Smooth muscle cell (in vitro differentiated cells): ENCODE results near the gene ZNF764. TPM values are rescaled to one million over a fixed set of nuclear protein-coding genes. Genes with fewer than 3 reads are reported as not detected.

ENCODE experiments used
- DNase-seq: peaks from one replicate; lab custom pipeline; 2025; ENCODE audit not compliant: unreplicated experiment; lab: John Stamatoyannopoulos, UW
- H2AFZ ChIP-seq: fragments of 200-600 bp; sonication (generic); 2 replicates; pipeline ENCODE4 v1.6.0; 2016; ENCODE audit warnings: antibody characterized with exemption, low read depth, mild to moderate bottlenecking
- H3F3A ChIP-seq: fragments of 200-600 bp; sonication (generic); 2 replicates; pipeline ENCODE4 v1.6.0; 2017; ENCODE audit warnings: antibody characterized with exemption, low read depth
- H3K27ac ChIP-seq: fragments of 200-600 bp; sonication (generic); 2 replicates; pipeline ENCODE4 v1.5.1; 2016; ENCODE audit warnings: low read depth, mild to moderate bottlenecking
- H3K27me3 ChIP-seq: fragments of 200-600 bp; sonication (generic); 2 replicates; pipeline ENCODE4 v1.6.1; 2016; ENCODE audit warnings: low read depth, mild to moderate bottlenecking
- H3K36me3 ChIP-seq: fragments of 200-600 bp; sonication (generic); 2 replicates; pipeline ENCODE4 v1.5.1; 2016; ENCODE audit warnings: low read depth
- H3K4me1 ChIP-seq: fragments of 200-600 bp; sonication (generic); 2 replicates; pipeline ENCODE4 v1.5.1; 2016; ENCODE audit warnings: low read depth
- H3K4me2 ChIP-seq: fragments of 200-600 bp; sonication (generic); 2 replicates; pipeline ENCODE4 v1.6.0; 2016; ENCODE audit warnings: mild to moderate bottlenecking
- H3K4me3 ChIP-seq: fragments of 200-600 bp; sonication (generic); 2 replicates; pipeline ENCODE4 v1.5.1; 2016; ENCODE audit warnings: mild to moderate bottlenecking
- H3K79me2 ChIP-seq: fragments of 200-600 bp; sonication (generic); 2 replicates; pipeline ENCODE4 v1.6.0; 2016; ENCODE audit warnings: low read depth, mild to moderate bottlenecking
- H3K9ac ChIP-seq: fragments of 200-600 bp; sonication (generic); 2 replicates; pipeline ENCODE4 v1.6.0; 2016; ENCODE audit warnings: low read depth
- H3K9me3 ChIP-seq: fragments of 200-600 bp; sonication (generic); replicated peaks from 2 replicates; pipeline ENCODE4 v1.5.1; 2016; ENCODE audit warnings: low read depth
- H4K20me1 ChIP-seq: fragments of 200-600 bp; sonication (generic); 2 replicates; pipeline ENCODE4 v1.6.0; 2016; ENCODE audit warnings: low read depth
- CTCF ChIP-seq: fragments of 200-600 bp; sonication (generic); IDR thresholded peaks from 2 replicates; pipeline ENCODE4 v1.5.1; 2017; ENCODE audit warnings: borderline replicate concordance, mild to moderate bottlenecking, antibody characterized with exemption; ENCODE audit not compliant: insufficient read depth, poor library complexity, severe bottlenecking
- WGBS: methylation state at CpG from one replicate; pipeline ENCODE4 v1.1.7; 2016; ENCODE audit warnings: low lambda C conversion rate; 5-methylcytosine and 5-hydroxymethylcytosine counted together
- polyA plus RNA-seq: library from polyadenylated mRNA; unstranded; fragments of >200 nt; fragmentation: Nextera tagmentation; extraction: Ambion mirVana; gene quantifications from 2 replicates; pipeline ENCODE4 v1.2.1, GENCODE V29; 2016
- total RNA-seq: library from RNA; depleted of rRNA; stranded (reverse); fragments of >200 nt; gene quantifications from 2 replicates; pipeline ENCODE4 v1.2.3, GENCODE V29; 2014

ZNF764 gene
- total and polyA plus RNA-seq, 2 experiments from 2014 or later, result 1.6 to 6.5 TPM

GRCh38 chr16:30554557-30555314 lies 3.4 kb downstream of the ZNF764 start:
- no peak overlapping the region for H3K4me2 ChIP-seq
- H3F3A ChIP-seq, result no peaks in the 10 kb centered on the region
- DNase-seq, result no peak
- H3K27me3 ChIP-seq, result no peaks in the 10 kb centered on the region
- H3K9ac ChIP-seq, result no peak overlapping the region
- no peak overlapping the region for H3K4me3 ChIP-seq
- over 99% methylated on average over 18 of the region's 18 CpGs for WGBS
- no peaks in the 10 kb centered on the region for H4K20me1 ChIP-seq
- TF ChIP-seq CTCF, result no peak
- peaks cover 15% of the 10 kb centered on the region for H3K79me2 ChIP-seq
- H3K27ac ChIP-seq, result no peak overlapping the region
- H3K36me3 ChIP-seq, result no peaks in the 10 kb centered on the region
- H3K4me1 ChIP-seq, result peaks cover 5% of the 10 kb centered on the region
- no peak overlapping the region for H2AFZ ChIP-seq
- H3K9me3 ChIP-seq, result no peaks in the 10 kb centered on the region

- H3K27ac ChIP-seq, result no peak overlapping the region
- no peak overlapping the region for H2AFZ ChIP-seq
- H3K36me3 ChIP-seq, result no peaks in the 10 kb centered on the region
- H3K9me3 ChIP-seq, result no peaks in the 10 kb centered on the region
- no peak overlapping the region for H3K9ac ChIP-seq
- H3F3A ChIP-seq, result peaks cover 7% of the 10 kb centered on the region
- H3K4me3 ChIP-seq, result no peak overlapping the region
- H3K4me1 ChIP-seq, result peaks cover 5% of the 10 kb centered on the region
- no peak for DNase-seq
- no peak for TF ChIP-seq CTCF
- H3K27me3 ChIP-seq, result no peaks in the 10 kb centered on the region
- H3K79me2 ChIP-seq, result peaks cover 15% of the 10 kb centered on the region
- no peak overlapping the region for H3K4me2 ChIP-seq
- no peaks in the 10 kb centered on the region for H4K20me1 ChIP-seq
- 92% methylated on average over 2 of the region's 2 CpGs for WGBS
Measured at GRCh38 chr16:30553393-30553899, 4.7 kb downstream of the ZNF764 start.

GRCh38 chr16:30552956-30553355 lies 5.2 kb downstream of the ZNF764 start:
- H3K36me3 ChIP-seq, result no peaks in the 10 kb centered on the region
- H3K79me2 ChIP-seq, result peaks cover 15% of the 10 kb centered on the region
- H3K9me3 ChIP-seq, result no peaks in the 10 kb centered on the region
- H3K4me1 ChIP-seq, result peaks cover 5% of the 10 kb centered on the region
- no peaks in the 10 kb centered on the region for H3K27me3 ChIP-seq
- no peak overlapping the region for H2AFZ ChIP-seq
- H4K20me1 ChIP-seq, result no peaks in the 10 kb centered on the region
- no peak for TF ChIP-seq CTCF
- 96% methylated on average over 4 of the region's 4 CpGs for WGBS
- H3K27ac ChIP-seq, result no peak overlapping the region
- no peak for DNase-seq
- H3F3A ChIP-seq, result peaks cover 7% of the 10 kb centered on the region
- no peak overlapping the region for H3K4me2 ChIP-seq
- H3K9ac ChIP-seq, result no peak overlapping the region
- no peak overlapping the region for H3K4me3 ChIP-seq

GRCh38 chr16:30551781-30552180 lies 6.4 kb downstream of the ZNF764 start:
- H3K27ac ChIP-seq, result no peak overlapping the region
- H3K9me3 ChIP-seq, result no peaks in the 10 kb centered on the region
- peaks cover 5% of the 10 kb centered on the region for H3K79me2 ChIP-seq

More at GRCh38 chr16:30551781-30552180, 6.4 kb downstream of the ZNF764 start:
- H3K36me3 ChIP-seq, result no peaks in the 10 kb centered on the region
- no peak overlapping the region for H3K4me2 ChIP-seq
- no peaks in the 10 kb centered on the region for H4K20me1 ChIP-seq
- H2AFZ ChIP-seq, result no peak overlapping the region
- H3K4me1 ChIP-seq, result no peaks in the 10 kb centered on the region
- H3K9ac ChIP-seq, result no peak overlapping the region
- TF ChIP-seq CTCF, result no peak
- DNase-seq, result no peak
- 65% methylated on average over 3 of the region's 3 CpGs for WGBS
- H3F3A ChIP-seq, result peaks cover 7% of the 10 kb centered on the region
- H3K4me3 ChIP-seq, result no peak overlapping the region
- no peaks in the 10 kb centered on the region for H3K27me3 ChIP-seq
